GM13976 (cell line): Measurements from ENCODE around the gene BSN.

Experiments
- DNase-seq: peaks from one replicate; pipeline ENCODE4 v3.0.0; 2012; ENCODE audit warnings: low spot score
- in situ Hi-C: fragments of 300-500 bp; cut with MboI; formaldehyde crosslinking; loops from one replicate; pipeline ENCODE4 v1.12.0; 2022; ENCODE audit warnings: low sequenced_read_pairs, mixed read lengths, inconsistent platforms; ENCODE audit not compliant: unreplicated experiment
- TF ChIP-seq, protein P1 (sequence below): IDR thresholded peaks from 2 replicates; pipeline ENCODE4 v1.5.1; 2012; ENCODE audit warnings: borderline replicate concordance, mild to moderate bottlenecking; ENCODE audit not compliant: insufficient read depth; ENCODE audit errors: extremely low read depth, missing control alignments, control extremely low read depth

Gene BSN

DNA sequence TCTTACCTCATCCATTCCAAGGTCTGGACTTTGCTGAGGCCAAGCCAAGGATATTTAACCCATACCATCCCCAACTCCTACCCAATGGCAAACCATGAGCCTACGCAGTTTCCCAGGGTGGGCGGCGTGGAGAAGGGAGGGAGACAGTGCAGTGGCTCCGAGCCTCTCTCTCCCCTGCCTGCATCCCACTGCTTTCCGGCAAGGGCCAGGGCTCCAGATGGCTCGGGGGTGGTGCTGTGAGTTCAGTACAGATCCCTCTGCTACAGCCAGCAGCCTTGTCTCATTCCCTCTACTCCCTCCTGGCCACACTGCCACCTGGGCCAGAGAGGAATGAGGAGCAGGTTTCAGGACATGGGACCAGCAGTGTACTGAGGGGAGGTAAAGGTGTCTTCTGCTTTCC lies 75.6 kb downstream of the BSN start:
- in situ Hi-C loops = no loop called here
- DNase-seq = no peak
- TF ChIP-seq, protein P1, sequence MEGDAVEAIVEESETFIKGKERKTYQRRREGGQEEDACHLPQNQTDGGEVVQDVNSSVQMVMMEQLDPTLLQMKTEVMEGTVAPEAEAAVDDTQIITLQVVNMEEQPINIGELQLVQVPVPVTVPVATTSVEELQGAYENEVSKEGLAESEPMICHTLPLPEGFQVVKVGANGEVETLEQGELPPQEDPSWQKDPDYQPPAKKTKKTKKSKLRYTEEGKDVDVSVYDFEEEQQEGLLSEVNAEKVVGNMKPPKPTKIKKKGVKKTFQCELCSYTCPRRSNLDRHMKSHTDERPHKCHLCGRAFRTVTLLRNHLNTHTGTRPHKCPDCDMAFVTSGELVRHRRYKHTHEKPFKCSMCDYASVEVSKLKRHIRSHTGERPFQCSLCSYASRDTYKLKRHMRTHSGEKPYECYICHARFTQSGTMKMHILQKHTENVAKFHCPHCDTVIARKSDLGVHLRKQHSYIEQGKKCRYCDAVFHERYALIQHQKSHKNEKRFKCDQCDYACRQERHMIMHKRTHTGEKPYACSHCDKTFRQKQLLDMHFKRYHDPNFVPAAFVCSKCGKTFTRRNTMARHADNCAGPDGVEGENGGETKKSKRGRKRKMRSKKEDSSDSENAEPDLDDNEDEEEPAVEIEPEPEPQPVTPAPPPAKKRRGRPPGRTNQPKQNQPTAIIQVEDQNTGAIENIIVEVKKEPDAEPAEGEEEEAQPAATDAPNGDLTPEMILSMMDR = no peak

DNA sequence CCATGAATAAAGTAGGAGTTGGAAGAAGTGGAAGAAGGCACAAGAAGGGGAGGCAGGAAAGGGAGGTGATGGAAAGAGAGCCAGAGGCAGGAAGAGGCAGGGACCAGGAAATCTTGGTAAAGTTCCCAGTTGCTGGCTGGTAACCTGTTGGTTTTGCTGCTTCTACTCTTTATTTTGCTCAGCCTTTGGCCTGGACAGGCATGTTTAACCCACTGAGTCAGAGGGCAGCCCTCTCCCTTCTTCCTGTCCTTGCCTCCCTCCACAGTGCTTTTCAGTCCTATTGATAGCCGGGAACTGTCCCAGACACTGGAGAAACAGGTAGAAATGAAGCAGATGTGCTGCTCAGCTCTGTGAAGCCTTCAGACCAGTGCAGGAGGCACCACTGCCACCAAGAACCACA lies 76.5 kb downstream of the BSN start:
- no peak for DNase-seq
- TF ChIP-seq, protein P1 = no peak
- in situ Hi-C loops = no loop called here

DNA sequence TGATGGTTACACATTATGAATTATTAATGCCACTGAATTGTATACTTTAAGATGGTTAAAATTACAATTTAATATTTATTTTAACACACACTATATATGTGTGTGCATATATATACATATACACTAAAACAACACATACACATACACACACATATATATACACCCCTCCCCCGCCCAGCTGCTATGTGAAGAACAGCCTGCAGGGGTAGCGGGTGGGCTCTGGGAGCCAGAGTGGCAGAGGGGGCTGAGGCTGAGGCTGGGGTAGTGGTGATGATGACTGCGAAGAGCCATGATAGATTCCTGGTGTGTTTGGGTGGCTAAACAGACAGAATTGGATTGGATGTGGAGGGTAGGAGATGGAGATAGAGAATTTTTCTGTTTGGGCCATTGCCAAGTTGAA lies 80.5 kb downstream of the BSN start:
- TF ChIP-seq, protein P1 = no peak
- no peak for DNase-seq
- in situ Hi-C loops = no loop called here

DNA sequence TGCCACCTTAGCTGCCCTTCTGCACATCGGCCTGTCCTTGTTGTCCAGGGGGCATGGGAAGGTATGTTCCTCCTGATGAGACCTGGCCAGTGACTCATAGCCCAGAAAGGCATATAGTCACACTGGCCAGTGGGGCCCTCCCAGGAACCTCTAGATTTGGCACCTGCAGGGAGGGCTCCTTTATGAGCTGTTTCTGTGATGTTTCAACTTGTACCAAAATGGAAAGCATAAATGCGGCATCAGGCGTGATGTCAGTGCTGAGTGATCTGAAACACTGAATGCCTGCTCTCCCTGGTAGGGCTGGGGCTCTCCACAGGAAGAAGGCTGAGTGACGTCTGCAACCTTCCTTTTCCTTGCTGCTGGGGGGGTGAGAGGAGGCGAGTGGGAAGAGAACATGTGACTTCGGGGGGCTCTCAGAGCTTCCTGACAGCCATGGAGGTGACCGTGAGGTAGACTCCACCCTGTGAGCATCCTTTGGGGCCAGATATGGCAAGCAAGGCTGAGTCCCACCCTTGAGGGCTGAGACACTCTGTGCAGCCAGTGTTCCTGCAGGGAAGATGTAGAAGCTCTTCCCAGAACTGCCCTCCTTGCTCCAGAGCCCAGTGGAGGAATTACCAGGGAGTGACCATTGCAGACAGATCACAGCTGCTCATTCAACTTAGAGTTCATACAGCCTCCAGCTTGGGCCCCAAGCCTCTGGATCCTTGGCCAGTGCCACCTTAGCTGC lies 82.8 kb downstream of the BSN start:
- in situ Hi-C loops = no loop called here
- DNase-seq = no peak
- TF ChIP-seq, protein P1 = no peak

DNA sequence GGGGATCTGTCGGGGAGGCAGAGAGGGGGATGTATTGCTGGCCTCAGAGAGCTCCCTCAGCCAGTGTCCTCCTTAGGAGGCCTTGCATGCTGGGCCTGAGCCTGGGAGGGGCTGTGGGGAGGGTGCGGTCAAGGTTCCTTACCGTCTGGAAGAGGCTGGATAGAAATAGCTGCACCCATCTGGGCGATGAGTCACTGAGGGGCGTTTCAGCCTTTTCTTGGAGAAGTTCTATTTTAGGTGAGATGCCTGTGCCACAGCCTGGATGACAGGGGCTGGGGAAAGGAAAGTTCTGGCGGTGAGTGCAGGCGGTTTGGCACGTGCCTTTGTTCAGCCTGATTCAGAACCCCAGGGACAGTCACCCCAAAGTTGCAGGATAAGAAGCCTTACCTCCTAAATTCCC lies 84.2 kb downstream of the BSN start:
- in situ Hi-C loops = no loop called here
- DNase-seq = no peak
- TF ChIP-seq, protein P1 = no peak

DNA sequence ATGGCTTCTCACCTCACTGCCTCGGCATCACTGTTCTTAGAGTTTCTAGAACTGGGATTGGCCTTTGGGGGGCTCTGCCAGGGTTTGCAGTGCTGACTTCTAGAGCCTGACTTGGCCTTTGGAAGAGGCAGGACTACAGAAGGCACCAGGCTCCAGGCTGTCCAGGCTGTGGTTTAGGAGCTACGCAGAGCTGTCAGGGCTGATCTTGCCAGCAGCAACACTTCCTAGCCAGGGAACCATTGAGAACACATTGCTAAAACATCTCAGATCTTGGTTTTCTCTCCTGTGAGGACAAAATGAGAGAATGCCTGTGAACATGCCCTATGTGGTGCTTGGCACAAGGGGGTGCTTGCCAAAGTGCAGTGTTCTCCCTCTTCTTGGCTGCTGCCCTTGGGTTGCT lies 85.3 kb downstream of the BSN start:
- in situ Hi-C loops = no loop called here
- no peak for DNase-seq
- TF ChIP-seq, protein P1 = no peak
